GM19455 (cell line): ENCODE results near the gene ILF3.

Experiments used
- ATAC-seq: cut with Tn5 transposase; IDR thresholded peaks from one replicate; pipeline ENCODE4 v1.9.1; 2021; ENCODE audit not compliant: unreplicated experiment

Gene ILF3

DNA sequence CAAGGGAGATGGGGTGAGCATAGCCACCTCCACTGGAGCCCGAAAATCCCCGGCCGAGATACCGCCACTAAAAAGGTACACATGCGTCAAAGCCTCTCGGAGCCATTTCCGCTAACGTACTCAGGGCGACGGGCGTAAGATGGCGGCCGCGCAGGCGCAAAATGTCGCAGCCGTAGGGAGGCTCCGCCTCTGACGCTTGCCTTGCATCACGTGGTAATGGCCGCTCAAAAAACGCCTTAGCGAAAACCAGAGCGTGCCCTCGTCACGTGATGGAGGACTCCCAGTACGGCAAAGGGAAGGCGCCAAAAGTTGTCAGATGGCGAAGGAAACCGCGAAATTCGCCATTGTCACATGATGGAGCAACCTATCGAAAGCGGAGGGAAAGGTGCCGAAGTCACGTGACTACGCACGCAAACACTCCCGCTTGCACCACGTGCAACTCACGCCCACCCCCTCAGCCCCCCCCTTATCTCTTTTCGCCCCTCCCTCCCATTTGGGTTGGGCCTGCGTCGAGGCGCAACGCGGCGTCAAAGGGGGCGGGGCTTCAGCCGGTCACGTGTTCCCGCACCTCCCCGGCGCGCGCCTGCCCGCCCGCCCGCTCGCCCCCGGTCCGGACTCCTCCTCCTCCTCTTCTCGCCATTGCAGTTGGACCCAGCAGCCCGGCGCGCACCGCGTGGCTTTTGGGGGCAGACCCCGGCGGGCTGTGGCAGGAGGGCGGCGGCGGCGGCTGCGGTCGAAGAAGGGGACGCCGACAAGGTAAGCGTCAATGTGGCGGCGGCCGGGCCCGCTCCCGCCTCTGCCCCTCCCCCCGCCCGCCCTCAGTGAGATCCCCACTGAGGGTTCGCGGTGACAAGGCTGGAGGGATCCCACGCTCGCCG, at the start of gene ILF3:
ILF3 (plus strand) TSS at position 615 of the 878 bp plus-strand sequence. CDS start 16,260 bp downstream, outside the sequence.
- ATAC-seq = peak; percentile 62

DNA sequence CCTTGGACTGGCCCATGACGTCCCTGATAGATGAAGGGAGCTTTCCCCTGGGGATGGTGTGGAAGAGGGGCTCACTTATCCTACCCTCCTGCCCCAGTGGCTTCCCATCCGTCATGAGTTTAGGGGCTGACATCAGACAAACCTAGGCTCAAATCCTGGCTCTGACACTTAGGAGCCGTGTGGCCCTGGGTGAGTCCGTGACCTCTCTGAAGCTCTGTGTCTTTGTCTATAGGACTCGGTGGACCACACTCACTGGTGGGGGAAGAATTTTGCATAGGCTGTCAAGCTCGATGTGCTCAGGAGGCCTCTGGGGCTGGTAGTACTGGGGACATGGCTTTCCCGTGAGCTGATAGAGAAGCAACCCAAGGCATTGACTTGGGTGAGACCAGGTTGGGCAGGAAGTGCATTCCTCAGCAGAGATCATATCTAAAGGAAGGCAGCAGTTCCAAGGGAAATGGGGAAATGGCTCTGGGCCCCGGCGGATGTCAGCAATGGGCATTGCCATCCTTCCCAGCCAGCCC, 49.6 kb upstream of the ILF3 start:
- ATAC-seq = no peak

DNA sequence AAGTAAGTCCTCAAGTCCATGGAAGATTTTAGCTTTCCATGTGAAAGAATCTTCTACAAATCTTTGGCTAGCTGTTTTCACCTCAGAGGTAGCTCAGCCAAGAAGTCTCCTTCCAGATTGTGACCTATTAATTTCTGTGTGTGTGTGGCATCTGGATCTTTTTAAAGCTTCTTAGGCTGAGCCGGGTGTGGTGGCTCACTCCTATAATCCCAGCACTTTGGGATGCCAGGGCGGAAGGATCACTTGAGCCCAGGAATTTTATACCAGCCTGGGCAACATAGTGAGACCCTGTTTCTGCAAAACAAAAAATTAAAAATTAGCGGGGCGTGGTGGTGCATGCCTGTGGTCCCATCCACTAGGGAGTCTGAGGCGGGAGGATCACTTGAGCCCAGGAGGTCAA, 42.2 kb upstream of the ILF3 start:
- no peak for ATAC-seq

DNA sequence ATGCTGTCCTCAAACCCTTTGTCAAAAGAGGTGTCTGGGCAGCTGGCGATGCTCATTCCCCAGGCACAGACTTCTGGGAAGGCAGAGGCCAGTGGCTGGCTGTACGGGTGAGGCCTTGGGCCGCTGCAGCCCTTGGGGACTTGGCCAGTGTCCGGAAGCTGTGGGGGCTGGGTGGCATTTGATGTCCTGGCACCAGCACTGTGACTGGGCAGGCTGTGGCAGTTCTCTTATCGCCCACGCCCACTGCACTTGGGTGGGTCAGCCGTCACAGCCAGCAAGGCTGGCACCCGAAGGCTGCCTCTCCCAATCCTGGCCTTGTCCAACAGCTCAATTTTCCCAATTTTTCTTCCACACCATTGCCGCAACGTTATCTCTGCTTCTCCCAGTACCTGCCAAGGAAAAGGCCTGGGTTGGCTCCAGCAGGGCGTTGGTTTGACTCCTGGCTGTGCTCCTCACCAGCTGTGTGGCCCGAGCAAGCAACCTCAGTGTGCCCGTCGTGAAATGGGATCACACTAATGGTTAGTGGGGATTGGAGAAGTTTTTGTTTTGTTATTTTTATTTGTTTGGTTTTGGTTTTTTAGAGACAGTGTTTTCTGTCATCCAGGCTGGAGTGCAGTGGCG, 41.5 kb upstream of the ILF3 start:
- ATAC-seq = no peak

DNA sequence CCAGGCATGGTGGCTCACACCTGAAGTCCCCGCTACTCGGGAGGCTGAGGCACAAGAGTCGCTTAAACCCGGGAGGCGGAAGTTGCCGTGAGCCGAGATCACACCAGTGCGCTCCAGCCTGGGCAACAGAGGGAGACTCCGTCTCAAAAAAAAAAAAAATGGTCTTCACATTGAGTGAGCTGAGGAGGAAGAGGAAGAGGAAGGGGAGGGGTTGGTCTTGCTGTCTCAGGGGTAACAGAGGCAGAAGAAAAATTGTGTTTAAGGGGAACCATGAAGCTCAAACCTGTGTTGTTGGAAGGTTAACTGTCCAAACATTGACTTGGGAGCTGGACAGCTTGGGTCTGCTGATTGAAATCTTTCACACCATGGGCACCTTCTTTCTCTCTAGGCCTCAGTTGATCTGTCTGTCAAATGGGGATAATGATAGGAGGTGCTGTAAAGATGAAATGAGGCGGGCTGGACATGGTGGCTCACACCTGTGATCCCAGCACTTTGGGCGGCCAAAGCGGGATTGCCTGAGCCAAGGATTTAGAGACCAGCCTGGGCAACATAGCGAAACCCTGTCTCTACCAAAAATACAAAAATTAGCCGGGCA, 38.6 kb upstream of the ILF3 start:
- ATAC-seq = no peak

DNA sequence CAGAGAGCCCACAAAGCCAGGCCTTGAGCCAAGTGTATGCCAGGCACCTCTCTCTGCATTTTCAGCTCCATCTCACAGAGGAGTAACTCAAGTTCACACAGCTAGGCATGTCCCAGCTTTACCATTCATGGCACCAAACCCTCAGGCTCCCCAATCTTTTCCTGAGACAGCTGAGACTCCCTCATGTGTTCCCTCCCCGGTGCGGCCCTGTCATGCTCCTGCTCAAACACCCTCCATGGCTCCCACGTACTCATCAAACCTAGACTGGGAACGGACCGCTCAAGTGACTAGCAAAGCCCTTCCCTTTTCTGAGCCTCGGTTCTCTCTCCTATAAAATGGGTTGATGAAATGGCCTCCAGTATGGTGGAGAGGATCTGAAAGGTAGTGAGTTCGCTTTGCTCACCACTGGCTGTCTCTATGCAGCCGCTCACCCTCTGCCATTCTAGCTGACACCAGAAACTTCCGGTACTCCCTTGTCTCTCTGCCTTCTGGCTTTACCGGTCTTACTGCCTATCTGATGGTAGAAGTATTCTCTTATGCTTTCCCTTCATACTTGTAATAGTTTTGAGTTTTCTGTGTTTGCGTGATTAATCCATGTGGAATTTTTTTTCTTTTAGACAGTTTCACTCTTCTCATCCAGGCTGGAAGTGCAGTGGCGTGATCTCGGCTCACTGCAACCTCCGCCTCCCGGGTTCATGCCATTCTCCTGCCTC, 36.6 kb upstream of the ILF3 start:
- ATAC-seq = no peak

DNA sequence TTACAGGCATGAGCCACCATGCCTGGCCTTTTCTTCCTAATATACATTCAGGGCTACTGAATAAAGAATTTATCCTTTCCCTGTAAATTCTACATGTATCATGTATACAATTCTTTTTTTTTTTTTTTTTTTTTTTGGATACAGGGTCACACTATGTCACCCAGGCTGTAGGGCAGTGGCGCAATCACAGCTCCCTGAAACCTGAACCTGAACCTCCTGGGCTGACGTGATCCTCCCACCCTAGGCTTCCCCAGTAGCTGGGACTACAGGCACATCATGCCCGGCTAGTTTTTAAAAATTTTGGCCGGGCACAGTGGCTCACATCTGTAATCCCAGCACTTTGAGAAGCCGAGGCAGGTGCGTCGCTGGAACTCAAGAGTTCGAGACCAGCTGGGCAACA, 35.3 kb upstream of the ILF3 start:
- ATAC-seq = no peak

DNA sequence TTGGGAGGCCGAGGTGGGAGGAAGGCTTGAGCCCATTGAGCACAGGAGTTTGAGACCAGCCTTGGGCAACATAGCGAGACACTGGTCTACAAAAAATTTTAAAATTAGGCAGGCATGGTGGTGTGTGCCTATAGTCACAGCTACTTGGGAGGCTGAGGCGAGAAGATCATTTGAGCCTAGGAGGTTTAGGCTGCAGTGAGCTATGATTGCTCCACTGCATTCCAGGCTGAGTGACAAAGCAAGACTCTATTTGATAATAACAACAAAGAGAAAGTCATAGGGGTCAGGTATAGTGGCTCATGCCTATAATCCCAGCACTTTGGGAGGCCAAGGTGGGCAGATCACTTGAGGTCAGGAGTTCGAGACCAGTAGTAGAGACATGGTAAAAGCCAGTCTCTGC, 33.4 kb upstream of the ILF3 start:
- no peak for ATAC-seq

DNA sequence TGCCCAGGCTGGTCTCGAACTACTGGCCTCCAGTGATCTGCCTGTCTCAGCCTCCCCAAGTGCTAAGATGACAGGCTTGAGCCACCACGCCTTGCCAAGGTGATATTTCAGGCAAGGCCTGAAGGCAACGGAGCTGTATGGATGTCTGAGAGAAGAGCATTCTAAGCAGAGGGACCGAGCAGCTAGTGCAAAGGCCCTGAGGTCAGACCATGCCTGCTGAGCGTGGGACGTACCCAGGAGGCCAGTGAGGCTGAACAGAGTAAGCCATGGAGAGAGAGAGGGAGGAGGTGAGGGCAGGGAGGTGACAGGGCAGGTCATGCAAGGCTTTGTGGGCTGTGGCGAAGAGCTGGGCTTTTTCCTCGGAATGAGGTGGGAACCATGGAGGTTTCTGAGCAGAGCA, 32.2 kb upstream of the ILF3 start:
- no peak for ATAC-seq

DNA sequence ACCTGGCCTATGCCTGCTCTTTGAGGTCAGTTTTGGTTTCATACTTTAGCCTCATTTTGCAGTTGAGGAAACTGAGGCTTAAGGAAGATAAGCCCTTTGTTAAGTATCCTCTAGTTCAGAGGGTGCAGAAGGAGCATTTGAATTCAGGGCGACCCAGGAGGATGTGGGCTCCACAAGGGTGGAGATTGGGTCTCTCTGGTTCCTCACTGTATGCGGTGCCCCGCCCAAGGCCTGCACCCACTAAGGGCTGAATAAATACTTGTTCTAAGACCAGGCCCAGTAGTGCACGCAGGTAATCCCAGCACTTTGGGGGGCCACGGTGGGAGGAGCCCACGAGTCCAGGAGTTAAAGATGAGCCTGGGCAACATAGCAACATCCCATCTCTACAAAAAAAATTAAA, 29.6 kb upstream of the ILF3 start:
- ATAC-seq = no peak

DNA sequence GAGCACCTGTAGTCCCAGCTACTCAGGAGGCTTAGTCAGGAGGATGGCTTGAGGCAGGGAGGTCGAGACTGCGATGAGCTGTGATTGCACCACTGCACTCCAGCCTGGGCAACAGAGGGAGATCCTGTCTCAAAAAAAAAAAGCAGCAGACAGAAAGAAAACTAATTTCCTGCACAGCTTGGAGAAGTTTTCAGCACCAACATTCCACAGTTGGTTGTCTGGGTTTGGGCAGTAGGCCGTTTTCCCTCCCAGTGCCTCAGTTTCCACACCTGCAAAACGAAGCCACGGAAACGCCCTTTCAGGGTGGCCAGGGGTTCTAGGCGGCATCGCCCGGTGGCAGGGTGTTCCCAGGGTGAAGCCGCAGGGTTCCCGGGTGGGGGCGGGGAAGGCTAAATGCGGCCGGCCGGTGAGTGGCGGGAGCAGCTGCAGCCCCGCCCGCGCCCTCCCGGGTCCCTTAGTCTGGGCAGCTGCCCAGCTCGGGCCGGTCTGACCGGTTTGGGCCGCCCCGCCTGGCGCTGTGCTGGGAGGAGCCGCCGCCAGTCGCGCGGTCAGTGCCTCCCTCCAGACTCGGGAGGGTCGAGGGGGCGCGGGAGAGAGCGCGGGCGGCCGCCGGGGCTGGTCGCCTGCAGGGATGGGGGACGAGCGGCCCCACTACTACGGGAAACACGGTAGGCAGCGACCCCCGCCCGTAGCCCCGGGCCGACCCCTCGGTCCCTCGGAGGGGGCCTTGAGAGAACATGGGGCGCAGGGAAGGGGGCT, 29.0 kb upstream of the ILF3 start, which contains the start of gene SLC44A2:
SLC44A2 (plus strand) TSS at position 551 of the 759 bp plus-strand sequence; CDS start at position 632, 81 bp downstream.
- no peak for ATAC-seq

DNA sequence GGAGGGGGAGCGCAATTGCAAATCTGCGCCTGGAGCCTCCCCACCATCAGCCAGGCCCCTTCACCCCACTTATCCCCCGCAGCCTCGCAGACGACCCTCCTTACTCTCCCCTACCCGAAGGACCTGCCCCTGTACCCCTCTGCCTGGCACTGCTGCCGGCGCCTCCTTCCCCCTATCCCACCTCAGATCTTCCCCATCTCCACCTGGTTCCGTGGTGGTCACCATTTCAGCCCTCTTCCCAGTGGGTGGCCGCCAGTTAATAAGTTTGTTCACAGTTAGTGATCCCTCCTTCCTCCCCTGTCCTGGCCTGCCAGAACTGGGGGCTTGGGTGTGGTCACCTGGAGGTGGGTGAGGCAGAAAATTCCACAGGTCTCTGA, 28.4 kb upstream of the ILF3 start:
- ATAC-seq = no peak

DNA sequence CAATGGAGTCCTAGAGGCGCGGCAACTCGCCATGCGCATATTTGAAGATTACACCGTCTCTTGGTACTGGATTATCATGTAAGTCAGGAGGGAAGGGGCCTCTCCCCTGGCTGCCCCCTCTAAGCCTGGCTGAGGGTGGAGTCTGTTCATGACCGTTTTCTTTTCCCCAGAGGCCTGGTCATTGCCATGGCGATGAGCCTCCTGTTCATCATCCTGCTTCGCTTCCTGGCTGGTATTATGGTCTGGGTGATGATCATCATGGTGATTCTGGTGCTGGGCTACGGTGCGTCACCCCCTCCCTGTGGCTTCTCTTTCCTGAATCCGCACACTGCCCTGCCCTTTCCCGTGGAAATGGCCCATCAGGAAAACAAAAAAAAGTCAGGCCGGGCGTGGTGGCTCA, 22.3 kb upstream of the ILF3 start:
- no peak for ATAC-seq

DNA sequence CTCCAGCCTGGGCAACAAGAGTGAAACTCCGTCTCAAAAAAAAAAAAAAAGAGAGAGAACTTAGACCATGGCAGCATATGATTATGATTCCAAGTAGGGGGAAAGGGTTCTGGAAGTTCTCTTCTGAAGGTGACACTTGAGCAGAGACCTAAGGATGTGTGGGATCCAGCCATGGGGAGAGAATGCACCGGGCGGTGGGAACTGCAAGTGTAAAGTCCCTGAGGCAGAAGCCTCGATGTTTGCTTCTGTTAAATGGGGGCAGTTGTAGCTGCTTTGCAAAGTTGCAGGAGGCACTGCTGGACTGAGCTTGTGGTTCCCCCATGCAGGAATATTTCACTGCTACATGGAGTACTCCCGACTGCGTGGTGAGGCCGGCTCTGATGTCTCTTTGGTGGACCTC, 19.7 kb upstream of the ILF3 start:
- no peak for ATAC-seq

DNA sequence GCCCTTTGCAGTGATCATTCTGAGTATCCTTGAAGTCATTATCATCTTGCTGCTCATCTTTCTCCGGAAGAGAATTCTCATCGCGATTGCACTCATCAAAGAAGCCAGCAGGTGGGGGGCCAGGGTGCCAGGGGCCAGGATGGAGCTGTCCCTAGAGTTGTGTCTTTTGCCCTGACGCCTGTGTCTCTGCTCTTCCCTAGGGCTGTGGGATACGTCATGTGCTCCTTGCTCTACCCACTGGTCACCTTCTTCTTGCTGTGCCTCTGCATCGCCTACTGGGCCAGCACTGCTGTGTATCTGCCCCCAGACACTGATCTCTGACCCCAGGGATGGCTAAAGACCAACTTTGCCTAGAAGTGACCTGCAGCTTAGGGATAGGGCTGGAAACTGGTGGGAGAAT, 19.2 kb upstream of the ILF3 start:
- no peak for ATAC-seq

DNA sequence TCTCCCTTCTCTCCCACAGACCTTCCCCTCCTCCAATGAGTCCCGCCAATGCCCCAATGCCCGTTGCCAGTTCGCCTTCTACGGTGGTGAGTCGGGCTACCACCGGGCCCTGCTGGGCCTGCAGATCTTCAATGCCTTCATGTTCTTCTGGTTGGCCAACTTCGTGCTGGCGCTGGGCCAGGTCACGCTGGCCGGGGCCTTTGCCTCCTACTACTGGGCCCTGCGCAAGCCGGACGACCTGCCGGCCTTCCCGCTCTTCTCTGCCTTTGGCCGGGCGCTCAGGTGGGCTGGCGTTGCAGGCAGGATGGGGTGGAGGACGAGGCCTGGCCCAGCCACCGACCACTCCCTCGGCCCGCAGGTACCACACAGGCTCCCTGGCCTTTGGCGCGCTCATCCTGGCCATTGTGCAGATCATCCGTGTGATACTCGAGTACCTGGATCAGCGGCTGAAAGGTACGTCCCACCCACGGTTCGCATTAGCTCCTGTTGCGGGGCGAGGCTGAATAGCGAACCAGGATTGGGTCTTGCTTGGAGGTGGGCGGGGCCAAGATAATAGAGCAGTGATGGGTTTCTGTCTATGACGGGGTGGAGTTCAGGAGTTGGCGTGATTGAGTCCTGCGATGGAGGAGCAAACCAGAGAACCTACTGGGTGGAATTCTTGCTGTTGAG, 17.7 kb upstream of the ILF3 start:
- no peak for ATAC-seq

DNA sequence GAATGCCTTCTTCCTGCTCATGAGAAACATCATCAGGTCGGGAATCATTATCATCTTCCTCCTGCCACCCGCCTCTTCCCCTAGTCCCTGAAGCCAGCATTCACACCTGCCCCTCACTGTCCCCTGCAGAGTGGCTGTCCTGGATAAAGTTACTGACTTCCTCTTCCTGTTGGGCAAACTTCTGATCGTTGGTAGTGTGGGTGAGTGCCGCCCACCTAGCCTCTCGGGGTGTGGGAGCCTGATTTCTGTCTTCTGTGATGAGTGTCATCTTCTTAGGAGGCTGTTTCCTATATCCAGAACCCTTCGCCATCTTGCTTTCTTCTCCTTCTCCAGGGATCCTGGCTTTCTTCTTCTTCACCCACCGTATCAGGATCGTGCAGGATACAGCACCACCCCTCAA, 16.3 kb upstream of the ILF3 start:
- no peak for ATAC-seq

DNA sequence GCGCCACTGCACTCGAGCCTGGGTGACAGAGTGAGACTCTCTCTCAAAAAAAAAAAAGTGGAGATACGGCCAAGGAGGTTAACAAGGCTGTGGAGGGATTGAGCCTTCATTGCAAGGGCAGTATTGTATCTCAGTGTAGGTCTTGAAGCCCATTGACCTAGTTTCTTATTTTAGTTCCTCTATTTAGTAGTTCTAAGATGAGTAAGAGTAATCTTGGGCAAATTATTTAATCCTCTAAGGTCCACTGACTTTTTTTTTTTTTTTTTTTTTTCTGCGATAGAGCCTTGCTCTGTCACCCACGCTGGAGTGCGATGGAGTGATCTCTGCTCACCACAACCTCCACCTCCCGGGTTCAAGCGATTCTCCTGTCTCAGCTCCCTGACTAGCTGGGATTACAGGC, 14.3 kb upstream of the ILF3 start:
- no peak for ATAC-seq

DNA sequence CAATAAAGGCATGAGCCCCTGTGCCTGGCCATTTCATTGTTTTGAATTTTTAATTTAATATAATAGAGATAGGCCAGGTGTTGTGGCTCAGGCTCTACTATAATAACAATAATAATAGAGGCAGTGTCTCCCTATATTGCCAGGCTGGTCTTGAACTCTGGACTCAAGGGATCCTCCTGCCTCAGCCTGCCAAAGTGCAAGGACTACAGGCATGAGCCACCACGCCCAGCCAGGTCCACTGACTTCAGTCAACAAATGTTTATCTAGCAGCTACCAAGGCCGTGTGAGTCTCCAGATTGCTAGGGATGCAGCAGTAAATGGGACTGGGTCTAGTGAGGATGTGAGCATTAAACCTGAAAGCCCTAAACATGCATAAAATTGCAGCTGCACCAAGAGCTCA, 13.8 kb upstream of the ILF3 start:
- no peak for ATAC-seq

DNA sequence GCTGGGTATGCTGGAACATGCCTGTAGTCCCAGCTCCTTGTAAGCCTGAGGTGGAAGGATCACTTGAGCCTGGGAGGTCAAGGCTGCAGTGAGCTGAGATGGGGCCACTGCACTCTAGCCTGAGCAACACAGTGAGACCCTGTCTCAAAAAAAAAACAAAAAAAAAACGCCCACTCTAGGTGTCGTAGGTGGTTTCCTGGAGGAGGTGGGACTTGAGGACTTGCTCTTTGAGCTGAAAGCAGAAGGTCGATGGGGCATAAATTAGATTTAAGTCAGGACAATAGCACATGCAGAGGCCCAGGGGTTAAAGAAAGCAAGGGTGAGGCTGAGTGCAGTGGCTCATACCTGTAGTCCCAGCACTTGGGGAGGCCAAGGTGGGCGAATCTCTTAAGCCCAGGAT, 12.9 kb upstream of the ILF3 start:
- ATAC-seq = no peak
